NB4 (cell line): ENCODE data around the gene MAPK11.

ENCODE experiments used
- MAX ChIP-seq: IDR thresholded peaks from 2 replicates; pipeline ENCODE4 v1.6.1; 2011; ENCODE audit warnings: low read depth, low read length
- POLR2A ChIP-seq: IDR thresholded peaks from 2 replicates; pipeline ENCODE4 v1.6.1; 2011; ENCODE audit warnings: mild to moderate bottlenecking; ENCODE audit not compliant: insufficient read length; ENCODE audit errors: extremely low read depth
- TF ChIP-seq, protein P1 (sequence below): IDR thresholded peaks from one replicate; pipeline ENCODE4 v1.5.1; 2012; ENCODE audit warnings: low read depth, low read length

GRCh38 chr22:50272044-50272802 is 2.0 kb upstream of the MAPK11 start:
- TF ChIP-seq, protein P1, sequence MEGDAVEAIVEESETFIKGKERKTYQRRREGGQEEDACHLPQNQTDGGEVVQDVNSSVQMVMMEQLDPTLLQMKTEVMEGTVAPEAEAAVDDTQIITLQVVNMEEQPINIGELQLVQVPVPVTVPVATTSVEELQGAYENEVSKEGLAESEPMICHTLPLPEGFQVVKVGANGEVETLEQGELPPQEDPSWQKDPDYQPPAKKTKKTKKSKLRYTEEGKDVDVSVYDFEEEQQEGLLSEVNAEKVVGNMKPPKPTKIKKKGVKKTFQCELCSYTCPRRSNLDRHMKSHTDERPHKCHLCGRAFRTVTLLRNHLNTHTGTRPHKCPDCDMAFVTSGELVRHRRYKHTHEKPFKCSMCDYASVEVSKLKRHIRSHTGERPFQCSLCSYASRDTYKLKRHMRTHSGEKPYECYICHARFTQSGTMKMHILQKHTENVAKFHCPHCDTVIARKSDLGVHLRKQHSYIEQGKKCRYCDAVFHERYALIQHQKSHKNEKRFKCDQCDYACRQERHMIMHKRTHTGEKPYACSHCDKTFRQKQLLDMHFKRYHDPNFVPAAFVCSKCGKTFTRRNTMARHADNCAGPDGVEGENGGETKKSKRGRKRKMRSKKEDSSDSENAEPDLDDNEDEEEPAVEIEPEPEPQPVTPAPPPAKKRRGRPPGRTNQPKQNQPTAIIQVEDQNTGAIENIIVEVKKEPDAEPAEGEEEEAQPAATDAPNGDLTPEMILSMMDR: no peak
- TF ChIP-seq POLR2A (no peak), MAX (no peak)
